GM18526 (cell line): ENCODE data around the gene ITGB3.

Experiments
- POLR2A ChIP-seq: IDR thresholded peaks from 3 replicates; pipeline ENCODE4 v1.6.1; 2011; ENCODE audit not compliant: insufficient read length; ENCODE audit errors: extremely low read depth

The ITGB3 gene

GRCh38 chr17:47257651-47258339 is 4.2 kb downstream of the ITGB3 start:
- no peak for TF ChIP-seq POLR2A

- no peak for TF ChIP-seq POLR2A
Measured at GRCh38 chr17:47262586-47262985, 9.0 kb downstream of the ITGB3 start.

- no peak for TF ChIP-seq POLR2A
Measured at GRCh38 chr17:47264166-47264565, 10.5 kb downstream of the ITGB3 start.

GRCh38 chr17:47265983-47266541 is 12.4 kb downstream of the ITGB3 start:
- no peak for TF ChIP-seq POLR2A

GRCh38 chr17:47266782-47267181 is 13.2 kb downstream of the ITGB3 start:
- TF ChIP-seq POLR2A = no peak

GRCh38 chr17:47267354-47267828 is 13.8 kb downstream of the ITGB3 start:
- TF ChIP-seq POLR2A = no peak

- no peak for TF ChIP-seq POLR2A
Measured at GRCh38 chr17:47270946-47271705, 17.5 kb downstream of the ITGB3 start.

GRCh38 chr17:47272491-47272890 is 18.9 kb downstream of the ITGB3 start:
- TF ChIP-seq POLR2A = no peak

GRCh38 chr17:47273245-47273644 is 19.6 kb downstream of the ITGB3 start:
- TF ChIP-seq POLR2A = no peak

- TF ChIP-seq POLR2A = no peak
Measured at GRCh38 chr17:47274319-47275069, 20.9 kb downstream of the ITGB3 start.

- TF ChIP-seq POLR2A = no peak
Measured at GRCh38 chr17:47275245-47275984, 21.8 kb downstream of the ITGB3 start.

GRCh38 chr17:47276444-47276843 is 22.8 kb downstream of the ITGB3 start:
- no peak for TF ChIP-seq POLR2A

- no peak for TF ChIP-seq POLR2A
Measured at GRCh38 chr17:47276868-47277267, 23.2 kb downstream of the ITGB3 start.

- TF ChIP-seq POLR2A = no peak
Measured at GRCh38 chr17:47277921-47278320, 24.3 kb downstream of the ITGB3 start.

- TF ChIP-seq POLR2A = no peak
Measured at GRCh38 chr17:47278561-47278960, 24.9 kb downstream of the ITGB3 start.
